Fibroblast of peridontal ligament (primary cell): ENCODE data around the gene STXBP5.
A peak's percentile ranks its signal among the peaks of the same experiment; 100 is the strongest.
"Not testable (repeated sequence)": the region's sequence is repeated elsewhere in the genome, so short reads cannot be mapped to it uniquely, and the experiment has no call there.

Experiments
- DNase-seq: peaks from one replicate; pipeline ENCODE4 v3.0.0-alpha.2; 2010; ENCODE audit errors: extremely low read depth

STXBP5 gene

DNA sequence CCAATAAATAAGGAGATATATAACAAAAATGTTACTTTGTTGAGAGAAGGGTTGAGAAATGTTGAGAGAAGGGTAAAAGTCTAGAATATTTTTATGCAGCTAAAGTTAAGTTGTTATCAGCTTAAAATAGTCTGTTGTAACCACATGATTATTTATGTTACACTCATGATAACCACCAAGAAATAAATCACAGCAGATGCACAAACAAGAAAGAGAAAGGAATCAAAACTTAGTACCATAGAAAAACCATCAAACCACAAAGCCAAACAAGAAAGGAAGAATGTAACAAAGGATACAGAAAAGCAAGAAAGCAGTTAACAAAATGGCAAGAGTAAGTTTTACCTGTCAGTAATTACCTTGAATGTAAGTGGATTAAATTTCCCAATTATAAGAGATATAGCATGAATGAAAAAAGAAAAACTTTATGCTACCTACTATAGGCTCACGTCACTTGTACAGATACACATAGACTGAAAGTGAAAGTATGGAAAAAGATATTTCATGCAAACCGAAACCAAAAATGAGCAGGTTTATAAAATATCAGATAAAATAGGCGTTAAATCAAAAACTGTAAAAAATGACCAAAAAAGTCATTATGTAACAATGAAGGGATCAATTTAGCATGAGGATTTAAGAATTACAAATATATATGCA lies 93.6 kb downstream of the STXBP5 start:
- no peak for DNase-seq

DNA sequence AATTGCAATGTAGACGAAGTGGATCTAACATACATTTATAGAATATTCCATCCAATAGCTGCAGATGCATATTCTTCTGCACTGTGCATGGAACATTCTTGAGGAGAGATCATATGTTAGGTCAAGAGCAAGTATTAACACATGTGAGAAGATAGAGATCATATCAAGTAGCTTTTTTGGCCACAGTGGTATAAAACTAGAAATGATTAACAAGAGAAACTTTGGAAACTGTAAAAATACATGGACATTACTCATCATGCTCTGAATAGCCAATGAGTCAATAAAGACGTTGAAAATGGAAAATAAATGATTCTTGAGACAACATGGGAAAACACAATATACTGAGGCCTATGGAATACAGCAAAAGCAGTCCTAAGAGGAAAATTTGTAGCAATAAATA lies 94.2 kb downstream of the STXBP5 start:
- no peak for DNase-seq

DNA sequence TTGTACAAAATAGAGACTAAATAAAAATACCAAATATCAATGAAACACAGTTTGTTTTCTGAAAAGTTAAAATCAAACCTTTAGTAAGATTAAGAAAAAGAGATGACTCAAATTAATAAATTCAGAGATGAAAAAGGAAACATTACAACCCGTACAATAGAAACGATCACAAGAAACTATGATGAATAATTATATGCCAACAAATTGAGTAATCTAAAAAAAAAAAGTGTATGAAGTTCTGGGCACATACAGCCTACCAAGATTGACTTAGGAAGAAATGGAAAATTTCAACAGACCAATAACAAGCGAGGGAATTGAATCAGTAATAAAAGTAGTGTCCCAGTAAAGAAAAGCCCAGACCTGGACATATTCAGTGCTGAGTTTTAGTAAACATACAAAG lies 94.8 kb downstream of the STXBP5 start:
- no peak for DNase-seq

DNA sequence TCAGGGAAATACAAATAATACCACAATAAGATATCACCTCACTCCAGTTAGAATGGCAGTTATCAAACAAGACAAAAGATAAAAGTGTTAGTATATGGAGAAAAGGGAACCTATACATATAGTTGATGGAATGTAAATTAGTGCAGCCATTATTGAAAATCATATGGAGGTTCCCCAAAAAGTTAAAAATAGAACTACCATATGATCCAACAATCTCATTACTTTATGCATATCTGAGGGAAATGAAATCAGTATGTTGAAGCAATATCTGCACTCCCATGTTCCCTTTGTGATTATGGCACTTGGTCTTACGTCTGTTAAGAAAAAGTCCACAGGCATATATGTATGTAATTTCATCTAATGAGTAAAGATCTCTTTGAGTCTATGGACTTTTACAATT lies 96.9 kb downstream of the STXBP5 start:
- no peak for DNase-seq

DNA sequence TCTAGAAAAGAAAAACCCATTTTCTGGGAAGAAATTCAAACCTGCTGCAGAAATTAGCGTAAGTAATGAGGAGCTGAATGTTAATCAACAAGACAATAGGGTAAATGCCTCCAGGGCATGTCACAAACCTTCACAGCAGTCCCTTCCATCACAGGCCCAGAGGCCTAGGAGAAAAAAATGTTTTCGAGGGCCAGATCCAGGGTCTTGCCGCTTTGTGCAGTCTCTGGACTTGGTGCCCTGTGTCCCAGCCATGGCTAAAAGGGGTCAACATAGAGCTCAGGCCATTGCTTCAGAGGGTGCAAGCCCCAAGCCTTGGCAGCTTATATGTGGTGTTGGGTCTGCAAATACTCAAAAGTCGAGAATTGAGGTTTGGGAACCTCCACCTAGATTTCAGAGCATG lies 99.8 kb downstream of the STXBP5 start:
- no peak for DNase-seq

DNA sequence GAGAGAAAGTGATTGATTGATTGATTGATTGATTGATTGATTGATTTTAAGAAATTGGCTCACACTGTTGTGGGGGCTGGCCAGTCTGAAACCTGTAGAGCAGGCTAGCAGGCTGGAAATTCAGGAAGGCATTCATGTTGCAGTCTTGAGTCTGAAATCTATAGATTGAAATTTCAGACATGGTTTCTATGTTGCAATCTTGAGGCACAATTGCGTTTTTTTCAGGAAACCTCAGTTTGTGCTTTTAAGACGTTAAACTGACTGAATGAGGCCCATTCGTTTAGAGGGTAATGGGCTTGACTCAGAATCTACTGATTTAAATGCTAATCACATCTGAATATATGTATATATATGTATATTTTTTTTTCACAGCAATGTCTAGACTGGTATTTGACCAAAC lies 106.3 kb downstream of the STXBP5 start:
- DNase-seq, result no peak

DNA sequence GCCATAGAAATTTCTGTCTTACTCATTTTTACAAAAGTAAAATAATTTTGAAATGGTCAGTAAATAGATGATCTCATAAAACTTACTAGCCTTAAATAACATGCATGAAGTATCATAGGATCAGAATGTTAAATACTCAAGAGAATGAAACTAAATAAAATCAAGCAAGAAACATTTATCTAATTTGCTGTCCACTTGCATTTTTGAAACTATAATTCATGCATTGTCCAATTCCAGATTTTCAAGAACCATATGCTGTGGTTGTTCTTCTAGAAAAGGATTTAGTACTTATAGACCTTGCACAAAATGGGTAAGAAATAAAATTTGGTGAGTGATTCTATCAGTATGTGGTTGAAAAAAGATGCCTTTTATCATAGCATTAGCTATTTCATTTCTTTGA lies 107.0 kb downstream of the STXBP5 start:
- DNase-seq, result peak; percentile 75

DNA sequence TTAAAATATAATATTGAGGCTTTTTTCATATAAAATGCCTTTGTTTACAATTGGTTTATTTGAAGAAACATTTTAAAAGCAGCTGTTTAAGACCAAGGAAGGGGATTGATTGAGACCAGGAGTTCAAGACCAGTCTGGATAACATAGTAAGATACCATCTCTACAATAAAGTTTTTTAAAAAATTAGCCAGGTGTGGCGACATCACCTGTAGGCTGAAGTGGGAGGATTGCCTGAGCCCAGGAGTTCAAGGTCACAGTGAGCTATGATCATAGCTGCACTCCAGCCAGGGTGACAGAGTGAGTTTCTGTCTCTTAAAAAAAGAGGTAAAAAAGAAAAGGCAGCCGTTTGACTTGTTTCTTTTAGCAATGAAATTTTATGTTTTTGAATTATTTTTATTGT lies 117.0 kb downstream of the STXBP5 start:
- no peak for DNase-seq

DNA sequence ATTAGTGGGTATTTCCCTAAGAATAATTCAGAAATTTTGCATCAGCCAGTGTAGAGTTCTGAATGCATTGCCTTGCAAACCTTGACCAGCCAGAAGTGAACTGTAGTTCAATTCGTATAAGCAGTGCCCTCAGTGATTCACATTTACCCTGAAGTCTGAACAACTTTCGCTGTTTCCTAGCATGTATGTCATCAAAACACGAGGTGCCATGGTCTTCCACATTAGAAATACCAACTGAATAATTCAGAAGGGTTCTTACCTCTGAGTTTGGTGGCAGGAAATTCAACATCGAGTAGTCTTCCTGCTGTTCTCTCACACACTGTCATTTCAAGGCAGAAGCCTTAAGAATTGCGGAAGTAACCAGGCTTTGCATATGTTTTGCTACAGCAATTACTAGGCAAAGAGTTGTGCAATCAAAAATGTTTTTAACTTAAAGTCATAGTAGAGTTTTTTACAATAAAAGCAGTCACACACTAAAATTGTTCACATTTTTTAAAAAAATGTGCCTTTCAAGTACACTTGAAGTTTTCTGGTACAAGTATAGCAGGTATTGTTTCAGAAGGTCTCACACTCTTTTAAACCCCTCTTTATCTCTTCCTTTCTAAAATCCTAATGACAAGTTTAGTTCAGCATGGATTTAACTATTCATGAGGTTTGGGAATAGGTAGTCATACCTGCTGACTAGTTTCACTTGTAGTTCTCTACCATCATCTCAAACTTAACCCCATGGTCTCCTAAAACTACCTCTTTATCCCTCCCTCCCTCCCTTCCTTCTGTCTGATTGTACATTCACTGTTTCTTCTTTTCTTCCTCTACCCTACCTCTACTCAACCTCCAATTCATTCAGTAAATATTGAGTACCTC lies 118.3 kb downstream of the STXBP5 start:
- peak; percentile 79 for DNase-seq

DNA sequence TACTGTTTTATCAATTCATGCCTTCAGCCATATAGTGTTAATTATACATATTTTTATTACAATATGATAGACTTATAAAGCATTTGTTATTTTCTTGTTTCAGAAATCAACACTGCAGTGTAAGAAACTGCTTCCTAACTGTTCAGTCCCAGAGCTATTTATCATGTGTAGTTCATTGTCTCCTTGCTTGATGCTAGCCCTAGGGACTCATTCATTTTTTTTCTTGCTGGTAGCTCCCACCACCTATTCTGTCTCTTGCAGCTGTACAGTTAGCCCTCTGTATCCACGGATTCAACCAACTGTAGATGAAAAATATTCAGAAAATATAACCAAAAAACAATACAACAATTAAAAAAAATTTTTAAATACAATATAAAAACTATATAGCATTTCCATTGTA lies 121.3 kb downstream of the STXBP5 start:
- DNase-seq, result no peak

DNA sequence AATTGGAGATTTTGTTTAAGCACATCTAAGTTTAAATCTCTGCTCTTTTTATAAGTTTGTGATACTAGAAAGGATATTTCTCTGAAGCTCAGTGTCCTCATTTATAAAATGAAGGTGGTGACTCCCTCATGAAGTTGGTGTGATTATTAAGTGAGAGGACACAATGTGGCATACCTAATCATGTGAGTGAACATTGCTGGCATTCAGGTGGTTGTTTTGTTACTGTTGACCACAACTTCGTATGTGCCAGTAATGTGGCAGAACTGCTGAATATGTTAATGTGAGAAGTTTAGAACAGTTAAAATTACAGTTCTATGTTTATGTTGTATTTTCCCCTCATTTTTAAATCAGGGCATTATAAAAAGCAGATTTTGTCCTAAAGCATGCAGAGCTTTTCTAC lies 127.2 kb downstream of the STXBP5 start:
- DNase-seq, result no peak

DNA sequence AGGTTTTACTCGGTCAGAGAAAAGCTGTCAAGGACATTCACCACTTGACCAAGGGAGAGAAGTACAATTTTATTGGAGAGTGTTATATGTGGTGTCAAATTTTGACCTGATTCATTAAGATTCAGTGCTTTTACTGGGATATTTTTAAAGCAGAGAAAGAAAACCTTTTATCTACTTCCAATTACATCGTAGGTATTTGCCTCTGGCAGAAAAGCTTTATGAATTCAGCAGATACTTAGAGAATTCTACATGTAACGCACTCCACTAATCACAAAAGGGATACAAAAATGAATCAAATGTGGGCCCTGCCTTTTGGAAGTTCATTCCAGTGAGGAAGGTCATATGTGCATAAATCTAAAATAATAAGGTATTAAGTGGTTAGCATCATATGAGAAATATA lies 133.7 kb downstream of the STXBP5 start:
- no peak for DNase-seq

DNA sequence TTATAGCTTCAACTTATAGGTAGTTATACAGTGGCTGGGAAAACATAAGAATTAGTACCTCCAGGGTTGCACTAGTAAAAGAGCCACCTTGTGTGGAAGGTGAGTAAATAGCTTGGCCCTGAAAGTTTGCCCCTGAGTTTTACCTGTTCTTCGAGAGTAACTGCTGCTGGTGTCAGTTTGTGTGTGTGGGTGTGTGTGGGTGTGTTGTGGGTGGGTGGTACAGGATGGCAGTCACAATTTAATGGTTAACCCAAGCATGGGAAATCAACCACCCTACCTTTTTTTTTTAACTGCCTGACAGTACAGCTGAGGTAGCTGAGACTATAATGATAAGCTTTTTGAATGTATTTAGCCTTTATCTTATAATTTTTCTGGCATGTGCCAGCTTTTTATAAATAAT lies 137.3 kb downstream of the STXBP5 start:
- DNase-seq, result no peak

DNA sequence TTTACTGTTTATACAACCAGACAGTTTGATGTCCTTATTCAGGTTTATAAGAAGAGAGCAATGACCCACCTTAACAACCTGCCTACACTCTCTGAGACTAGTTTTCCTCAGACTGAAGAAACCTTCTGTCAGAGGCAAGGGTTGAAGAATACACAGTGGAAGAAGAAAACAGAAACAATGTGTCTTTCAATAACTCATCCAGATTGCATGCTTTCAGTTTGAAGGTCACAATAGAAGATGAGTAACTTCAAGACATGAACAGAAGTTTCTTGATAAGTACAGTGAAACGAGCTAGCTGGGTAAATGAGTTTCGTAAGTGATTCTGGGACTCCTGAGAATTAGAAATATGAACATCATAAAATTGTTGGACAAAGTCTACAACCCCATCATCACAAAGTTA lies 141.7 kb downstream of the STXBP5 start:
- DNase-seq, result no peak

DNA sequence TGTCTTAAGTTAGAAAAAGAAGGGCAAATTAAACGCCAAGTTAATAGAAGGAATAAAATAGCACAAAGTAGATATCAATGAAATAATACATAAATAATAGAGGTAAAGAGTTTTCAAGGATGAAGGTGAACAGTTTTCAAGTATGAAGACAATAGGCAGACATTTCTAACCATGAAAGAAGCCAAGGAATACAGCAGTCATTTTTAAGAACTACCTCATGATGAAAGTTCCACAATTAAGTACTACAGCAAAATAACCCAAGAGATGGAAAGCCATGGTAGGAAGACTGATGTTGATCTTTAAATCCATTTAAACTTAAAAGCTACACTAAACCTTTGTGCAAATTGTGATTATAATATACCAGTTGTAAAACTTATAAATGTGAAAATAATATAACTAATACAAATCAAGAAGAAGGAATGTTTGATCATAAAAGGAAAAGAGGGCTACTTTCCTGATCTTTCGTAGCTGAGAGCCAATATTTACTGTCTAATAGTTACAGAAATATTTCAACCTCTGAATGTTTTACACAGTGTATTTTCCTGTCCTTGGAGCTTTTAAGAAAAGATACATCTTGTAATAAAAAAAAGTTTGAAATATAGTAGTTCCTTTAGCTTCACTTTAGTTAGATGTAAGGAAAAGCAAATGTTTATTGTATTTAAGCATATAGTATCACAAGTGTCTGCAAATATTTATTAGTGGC lies 143.1 kb downstream of the STXBP5 start:
- no peak for DNase-seq

DNA sequence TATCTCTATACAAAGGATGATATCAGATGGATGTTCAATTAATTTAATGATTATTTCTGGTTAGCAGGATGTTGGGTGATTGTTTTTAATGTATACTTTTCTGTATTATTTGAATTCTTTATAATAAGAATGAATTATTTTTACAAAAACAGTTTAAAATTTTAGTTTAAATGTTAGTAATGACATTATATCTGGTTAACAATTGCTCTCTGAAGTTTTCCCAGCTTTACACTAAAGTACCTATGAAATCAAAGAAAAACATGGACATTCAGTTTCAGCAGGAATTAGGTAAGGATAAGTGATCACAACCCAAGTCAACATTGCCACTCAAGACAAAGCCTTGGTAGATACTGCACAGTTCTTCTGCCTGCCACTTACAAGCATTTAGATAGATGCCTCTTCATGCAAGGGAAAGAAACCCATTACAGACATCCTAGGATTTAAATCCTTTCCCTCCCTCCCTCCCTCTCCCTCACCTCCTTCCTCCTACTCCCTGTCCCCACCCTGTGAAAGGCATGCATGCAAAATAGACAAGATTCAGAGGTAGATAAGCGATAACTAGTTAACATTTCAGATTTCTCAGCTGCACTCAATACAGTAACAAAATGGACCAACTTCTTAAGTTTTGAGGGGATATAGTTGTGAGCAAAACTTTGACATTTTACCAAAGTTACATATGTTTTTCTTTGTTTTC lies 143.8 kb downstream of the STXBP5 start:
- no peak for DNase-seq

DNA sequence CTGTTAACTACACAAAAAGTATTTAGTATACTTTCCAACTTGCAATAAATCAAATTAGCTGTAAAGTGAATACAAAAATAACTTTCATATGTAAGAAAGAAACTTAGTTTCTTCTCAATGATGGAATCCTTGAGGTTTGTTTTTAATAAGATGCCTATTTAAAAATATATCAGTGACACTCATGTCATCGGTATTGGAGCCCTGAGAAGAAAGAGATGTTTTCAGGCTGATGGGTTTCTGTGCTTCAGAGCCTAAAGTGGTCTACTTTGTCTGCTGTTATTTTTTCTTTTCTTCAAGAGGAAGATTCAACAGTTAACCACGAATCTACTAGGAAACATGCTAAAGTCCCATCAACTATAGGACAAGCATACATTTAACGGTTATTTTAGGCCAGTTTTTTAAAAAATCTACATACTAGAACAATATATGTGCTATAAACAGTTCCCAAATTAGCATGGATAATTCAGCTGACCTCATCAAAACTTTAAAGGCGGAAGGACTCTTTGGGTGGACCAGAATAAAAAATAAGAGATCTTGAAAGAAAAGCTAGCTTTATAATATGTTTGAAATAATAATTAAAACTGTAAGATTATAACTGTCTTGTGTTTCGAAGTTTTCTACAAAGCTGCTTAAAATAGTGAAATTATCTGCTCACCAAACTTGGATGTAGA lies 157.2 kb downstream of the STXBP5 start:
- DNase-seq, result no peak

DNA sequence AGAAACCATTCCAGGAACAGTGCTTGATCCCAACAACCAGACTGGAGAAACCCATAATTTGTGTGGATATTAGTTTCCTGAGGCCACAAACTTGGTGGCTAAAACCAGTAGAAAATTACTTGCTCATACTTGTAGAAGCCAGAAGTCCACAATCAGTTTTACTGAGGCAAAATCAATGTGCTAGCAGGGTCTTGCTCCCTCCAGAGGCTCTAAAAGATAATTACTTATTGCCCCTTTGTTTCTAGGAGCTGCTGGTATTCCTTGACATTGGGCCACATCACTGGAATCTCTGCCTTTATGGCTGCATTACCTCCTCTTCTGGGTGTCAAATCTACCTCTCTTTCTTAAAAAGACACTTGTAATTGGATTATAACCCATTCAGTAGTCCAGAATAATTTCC lies 162.1 kb downstream of the STXBP5 start:
- DNase-seq, result no peak

DNA sequence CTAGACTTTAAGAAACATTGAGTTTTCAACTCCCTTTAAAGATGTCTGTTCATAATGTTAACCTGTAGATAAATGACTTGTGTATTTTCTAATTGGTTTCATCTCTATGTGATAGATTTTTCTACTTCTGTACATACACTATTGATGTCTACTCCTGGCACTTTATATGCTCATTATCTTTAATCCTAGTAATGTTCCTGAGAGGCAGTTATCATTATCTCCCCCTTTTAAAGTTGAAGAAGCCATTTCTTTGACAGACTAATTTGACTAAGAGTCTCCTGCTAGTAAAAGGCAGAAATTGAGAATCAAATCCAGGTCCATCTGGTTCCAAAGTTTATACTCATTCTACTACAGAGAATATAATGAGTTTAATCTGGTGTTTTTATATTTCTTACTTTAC lies 167.1 kb downstream of the STXBP5 start:
- no peak for DNase-seq

DNA sequence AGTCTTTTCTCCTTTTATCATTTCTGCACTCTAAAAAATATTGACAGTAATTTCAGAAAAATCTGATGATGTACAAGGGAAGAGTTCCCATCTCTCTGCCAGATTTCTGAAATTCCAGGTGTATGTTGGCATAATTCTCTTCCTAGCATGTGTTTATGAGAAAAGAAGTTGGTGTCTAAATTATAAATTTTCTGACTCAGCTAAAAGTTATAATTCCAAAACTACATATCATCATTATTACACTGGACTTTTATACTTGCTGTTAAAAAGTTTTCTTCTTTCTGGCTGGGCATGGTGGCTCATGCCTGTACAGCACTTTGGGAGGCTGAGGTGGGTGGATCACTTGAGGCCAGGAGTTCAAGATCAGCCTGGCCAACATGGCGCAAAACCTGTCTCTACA lies 168.6 kb downstream of the STXBP5 start:
- no peak for DNase-seq

DNA sequence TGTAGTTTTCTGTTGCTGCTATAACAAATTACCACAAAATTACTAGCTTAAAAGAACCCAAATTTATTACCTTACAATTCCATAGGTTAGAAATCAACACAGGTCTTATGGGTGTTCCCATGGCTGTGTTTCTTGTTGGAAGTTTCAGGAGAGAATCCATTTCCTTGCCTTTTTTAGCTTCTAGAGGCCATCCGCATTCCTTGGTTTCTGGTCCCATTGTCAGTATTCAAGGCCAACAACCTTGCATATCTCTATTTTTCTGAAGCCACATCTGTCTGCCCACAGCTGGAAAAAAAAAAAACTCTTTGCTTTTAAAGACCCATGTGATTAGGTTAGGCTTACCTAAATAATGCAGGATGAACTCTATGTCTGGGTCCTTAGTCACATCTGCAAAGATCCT lies 174.6 kb downstream of the STXBP5 start:
- DNase-seq, result no peak

DNA sequence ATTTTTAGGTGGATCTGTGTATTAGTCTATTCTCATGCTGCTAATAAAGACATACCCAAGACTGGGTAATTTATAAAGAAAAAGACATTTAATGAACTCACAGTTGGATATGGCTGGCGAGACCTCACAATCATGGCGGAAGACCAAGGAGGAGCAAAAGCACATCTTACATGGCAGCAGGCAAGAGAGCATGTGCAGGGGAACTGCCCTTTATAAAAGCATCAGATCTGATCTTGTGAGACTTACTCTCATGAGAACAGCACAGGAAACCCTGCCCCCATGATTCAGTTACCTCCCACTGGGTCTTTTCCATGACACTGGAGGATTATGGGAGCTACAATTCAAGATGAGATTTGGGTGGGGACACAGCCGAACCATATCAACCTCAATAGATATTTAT lies 176.6 kb downstream of the STXBP5 start:
- DNase-seq, result not testable (repeated sequence)
